T-cell (primary cell): Measurements from ENCODE around the gene PDP2. TPM values are rescaled to one million over a fixed set of nuclear protein-coding genes. Genes with fewer than 3 reads are reported as not detected.

Source experiments
- total RNA-seq, 35 experiments: library from RNA in 6 of 35; stranded (reverse) in 6 of 35; fragments of 120-200 nt in 1 of 35; gene quantifications; one replicate each; pipeline versions ENCODE4 v1.2.1 to v1.2.4 and lab custom pipeline; 2013 to 2026

PDP2 gene
- total RNA-seq, 5 donors from 2014 or later (not counting 1 experiment from before 2014, with no cell fraction given), result 7.1 to 16.5 (median 12.5) TPM

Other genes with a start within 250 kb of the PDP2 start
- gene CMTM4, start 183.8 kb upstream of the PDP2 start, total RNA-seq, result 1 to 10 TPM; 1.1 to 2.3 (median 1.8) TPM
- gene DYNC1LI2, start 128.9 kb upstream of the PDP2 start, total RNA-seq, result 10 to 100 TPM; 69.9 to 92.1 (median 81.3) TPM
- gene TERB1, start 78.9 kb upstream of the PDP2 start, total RNA-seq, result under 1 TPM in 2 of 5 donors, not detected in 3; 0.10 to 0.12 TPM
- 10 to 100 TPM; 67.8 to 93.2 (median 75.0) TPM for gene NAE1, start 49.5 kb upstream of the PDP2 start, total RNA-seq
- gene CA7, start 36.1 kb upstream of the PDP2 start, total RNA-seq, result not detected
- not detected for gene CDH16, start 38.4 kb downstream of the PDP2 start, total RNA-seq
- gene RRAD, start 45.0 kb downstream of the PDP2 start, total RNA-seq, result 1 to 10 TPM in 1 of 5 donors, under 1 TPM in 3, not detected in 1; 0.28 to 1.1 (median 0.53) TPM
- gene CIAO2B, start 53.9 kb downstream of the PDP2 start, total RNA-seq, result 10 to 100 TPM; 55.3 to 66.8 (median 62.4) TPM
- gene CES2, start 55.0 kb downstream of the PDP2 start, total RNA-seq, result 10 to 100 TPM; 35.3 to 56.5 (median 50.2) TPM
- under 1 TPM; 0.10 to 0.88 (median 0.58) TPM for gene CES3, start 80.8 kb downstream of the PDP2 start, total RNA-seq
- gene CES4A, start 108.1 kb downstream of the PDP2 start, total RNA-seq, result 10 to 100 TPM; 12.4 to 20.7 (median 17.0) TPM
- gene CBFB, start 148.6 kb downstream of the PDP2 start, total RNA-seq, result 100 to 1,000 TPM in 2 of 5 donors, 10 to 100 TPM in 3; 80.0 to 115 (median 96.5) TPM
- gene PHAF1, start 229.4 kb downstream of the PDP2 start, total RNA-seq, result 10 to 100 TPM; 19.4 to 23.0 (median 20.1) TPM